Measurements from ENCODE around the gene TXNRD2. TPM values are rescaled to one million over a fixed set of nuclear protein-coding genes. Genes with fewer than 3 reads are reported as not detected.

Gene TXNRD2
- total RNA-seq, 2 donors from 2014 or later = 7.3 to 13.6 TPM

DNA sequence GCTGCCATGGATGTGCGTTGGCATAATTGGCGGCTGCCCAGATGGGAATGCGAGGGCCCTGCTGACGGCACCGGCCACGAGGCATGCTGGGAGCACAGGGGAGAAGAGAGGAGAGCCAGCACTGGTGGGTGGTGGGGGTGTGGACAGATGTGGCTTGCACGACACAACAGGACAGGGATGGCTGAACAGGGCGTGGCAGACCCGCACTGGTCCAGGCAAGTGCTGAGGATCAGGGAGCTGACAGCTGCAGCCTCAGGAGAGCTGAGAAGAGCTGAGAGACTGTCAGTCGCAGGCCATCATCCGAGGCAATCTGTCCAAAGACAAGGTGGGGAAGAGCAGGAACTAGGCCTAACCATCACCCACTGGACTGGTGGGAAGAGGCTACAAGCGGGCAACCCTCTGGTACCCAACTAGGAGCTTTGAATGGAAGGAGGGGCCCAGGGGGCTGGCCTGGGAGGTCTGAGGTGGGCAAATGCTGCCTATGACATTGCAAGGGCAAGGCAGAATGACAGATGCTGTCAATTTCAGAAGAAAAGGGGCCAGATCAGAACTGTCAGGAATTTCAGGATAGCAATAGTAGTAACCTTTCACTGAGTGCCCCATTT lies 89.3 kb downstream of the TXNRD2 start:
- Histone ChIP-seq H3K27me3 (ENCODE audit: control insufficient read depth, insufficient read depth, low read length, poor library complexity, severe bottlenecking) (no peaks in the 10 kb centered on the region), H3K4me3 (ENCODE audit: low read length) (peak overlapping the region; percentile 95), H3K4me1 (ENCODE audit: control insufficient read depth, insufficient read depth, low read length) (peaks cover 5% of the 10 kb centered on the region), H3K36me3 (ENCODE audit: control insufficient read depth, insufficient read depth, low read length) (peaks cover 28% of the 10 kb centered on the region), H3K9me3 (ENCODE audit: control insufficient read depth, low read length) (peaks cover 6% of the 10 kb centered on the region), H3K9ac (ENCODE audit: extremely low read depth, low read length, poor library complexity, severe bottlenecking) (no peak overlapping the region), H3K27ac (ENCODE audit: low read depth, low read length) (no peak overlapping the region)
- H3K27ac Mint-ChIP-seq = no peak overlapping the region
- H3K36me3 Mint-ChIP-seq (ENCODE audit: low read depth) = peaks cover 27% of the 10 kb centered on the region
- no peaks in the 10 kb centered on the region for H3K27me3 Mint-ChIP-seq (ENCODE audit: insufficient read depth)
- TF ChIP-seq, protein P1, sequence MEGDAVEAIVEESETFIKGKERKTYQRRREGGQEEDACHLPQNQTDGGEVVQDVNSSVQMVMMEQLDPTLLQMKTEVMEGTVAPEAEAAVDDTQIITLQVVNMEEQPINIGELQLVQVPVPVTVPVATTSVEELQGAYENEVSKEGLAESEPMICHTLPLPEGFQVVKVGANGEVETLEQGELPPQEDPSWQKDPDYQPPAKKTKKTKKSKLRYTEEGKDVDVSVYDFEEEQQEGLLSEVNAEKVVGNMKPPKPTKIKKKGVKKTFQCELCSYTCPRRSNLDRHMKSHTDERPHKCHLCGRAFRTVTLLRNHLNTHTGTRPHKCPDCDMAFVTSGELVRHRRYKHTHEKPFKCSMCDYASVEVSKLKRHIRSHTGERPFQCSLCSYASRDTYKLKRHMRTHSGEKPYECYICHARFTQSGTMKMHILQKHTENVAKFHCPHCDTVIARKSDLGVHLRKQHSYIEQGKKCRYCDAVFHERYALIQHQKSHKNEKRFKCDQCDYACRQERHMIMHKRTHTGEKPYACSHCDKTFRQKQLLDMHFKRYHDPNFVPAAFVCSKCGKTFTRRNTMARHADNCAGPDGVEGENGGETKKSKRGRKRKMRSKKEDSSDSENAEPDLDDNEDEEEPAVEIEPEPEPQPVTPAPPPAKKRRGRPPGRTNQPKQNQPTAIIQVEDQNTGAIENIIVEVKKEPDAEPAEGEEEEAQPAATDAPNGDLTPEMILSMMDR (conservative IDR thresholded peaks at IDR 0.05) = no peak
- peak; percentile 10 for DNase-seq
- H3K4me1 Mint-ChIP-seq = peaks cover 38% of the 10 kb centered on the region
- H3K4me3 Mint-ChIP-seq = peak overlapping the region; percentile 96
- H3K9me3 Mint-ChIP-seq = peaks cover 2% of the 10 kb centered on the region
- 91 to 94% methylated on average over 6 to 12 of the region's 12 CpGs for WGBS, 2 experiments (ENCODE audit: insufficient coverage in 1 of 2, insufficient read length in 1 of 2)

DNA sequence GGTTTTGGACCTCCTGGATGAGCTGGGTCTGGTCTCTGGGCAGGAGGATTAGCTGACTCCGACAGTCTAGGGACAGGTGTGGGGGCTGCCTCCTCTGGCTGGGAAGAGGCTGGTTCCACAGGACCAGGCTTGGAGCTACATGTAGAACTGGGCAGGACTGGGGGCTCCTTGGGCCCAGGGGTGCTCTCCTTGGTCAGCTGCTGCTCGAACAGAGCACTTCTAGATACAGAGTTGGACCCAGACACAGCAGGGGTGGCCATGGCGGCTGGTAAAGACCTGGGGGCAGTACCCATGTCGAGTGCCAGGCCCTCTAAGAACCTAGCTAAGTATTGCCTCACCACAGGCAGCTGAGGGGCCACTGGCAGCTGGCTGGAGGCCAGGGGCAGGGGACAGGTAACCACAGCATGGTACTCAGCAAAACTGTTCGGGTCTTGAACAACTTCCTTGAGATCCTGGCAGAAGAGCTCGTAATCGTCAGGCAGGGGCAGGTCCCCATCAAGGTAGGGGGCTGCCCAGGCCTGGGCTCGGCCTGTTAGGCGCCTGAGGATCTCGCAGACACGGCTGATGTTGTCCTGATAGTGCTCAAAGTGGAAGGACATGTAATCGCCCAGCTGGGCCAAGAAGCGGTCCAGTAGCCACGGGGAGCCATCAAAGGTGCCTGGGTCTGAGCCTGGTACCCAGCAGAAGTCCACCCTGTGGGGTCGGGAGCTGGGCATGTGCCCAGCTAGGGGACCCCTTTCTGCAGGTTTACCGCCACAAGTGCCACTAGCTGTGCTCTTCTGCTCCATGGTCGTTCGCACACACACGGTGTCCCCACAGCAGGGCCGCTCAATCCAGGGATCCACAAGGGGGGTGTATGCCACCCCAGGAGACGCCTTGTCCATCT lies 90.1 kb downstream of the TXNRD2 start:
- H3K27ac Mint-ChIP-seq = no peak overlapping the region
- DNase-seq = no peak
- WGBS, 2 experiments (ENCODE audit: insufficient coverage in 1 of 2, insufficient read length in 1 of 2) = 92 to 93% methylated on average over 12 to 21 of the region's 21 CpGs
- H3K27me3 ChIP-seq (ENCODE audit: control insufficient read depth, insufficient read depth, low read length, poor library complexity, severe bottlenecking) = no peaks in the 10 kb centered on the region
- H3K27ac ChIP-seq (ENCODE audit: low read depth, low read length) = no peak overlapping the region
- H3K4me1 ChIP-seq (ENCODE audit: control insufficient read depth, insufficient read depth, low read length) = peaks cover 5% of the 10 kb centered on the region
- H3K36me3 Mint-ChIP-seq (ENCODE audit: low read depth) = peaks cover 30% of the 10 kb centered on the region
- TF ChIP-seq, protein P1 (conservative IDR thresholded peaks at IDR 0.05) = no peak
- H3K9me3 ChIP-seq (ENCODE audit: control insufficient read depth, low read length) = peaks cover 10% of the 10 kb centered on the region
- H3K36me3 ChIP-seq (ENCODE audit: control insufficient read depth, insufficient read depth, low read length) = peaks cover 34% of the 10 kb centered on the region
- no peaks in the 10 kb centered on the region for H3K27me3 Mint-ChIP-seq (ENCODE audit: insufficient read depth)
- H3K4me3 Mint-ChIP-seq = no peak overlapping the region
- no peak overlapping the region for H3K4me3 ChIP-seq (ENCODE audit: low read length)
- H3K9me3 Mint-ChIP-seq = peaks cover 3% of the 10 kb centered on the region
- H3K9ac ChIP-seq (ENCODE audit: extremely low read depth, low read length, poor library complexity, severe bottlenecking) = no peak overlapping the region
- peaks cover 38% of the 10 kb centered on the region for H3K4me1 Mint-ChIP-seq

DNA sequence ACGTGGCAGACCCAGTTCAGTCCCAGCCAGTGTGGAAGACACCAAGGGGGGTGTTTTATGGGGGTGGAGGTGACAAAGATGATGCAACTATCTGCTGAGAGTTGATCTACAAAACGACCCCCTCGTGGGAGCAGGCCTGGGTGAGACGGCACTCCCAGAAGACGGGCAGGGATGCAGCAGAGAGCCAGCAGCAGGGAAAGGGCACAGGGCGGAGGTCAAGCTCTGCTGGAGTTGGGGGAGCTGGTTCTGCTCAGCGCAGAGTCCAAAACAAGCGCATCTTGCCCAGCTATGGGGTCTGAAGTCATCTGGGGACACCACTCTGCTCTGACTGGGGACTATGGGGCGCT lies 90.9 kb downstream of the TXNRD2 start:
- peaks cover 10% of the 10 kb centered on the region for H3K9me3 ChIP-seq (ENCODE audit: control insufficient read depth, low read length)
- no peak for DNase-seq
- no peaks in the 10 kb centered on the region for H3K27me3 Mint-ChIP-seq (ENCODE audit: insufficient read depth)
- H3K4me3 ChIP-seq (ENCODE audit: low read length) = no peak overlapping the region
- WGBS, 2 experiments (ENCODE audit: insufficient coverage in 1 of 2, insufficient read length in 1 of 2) = 87 to 92% methylated on average over 8 to 9 of the region's 9 CpGs
- peaks cover 34% of the 10 kb centered on the region for H3K36me3 ChIP-seq (ENCODE audit: control insufficient read depth, insufficient read depth, low read length)
- H3K4me3 Mint-ChIP-seq = no peak overlapping the region
- no peaks in the 10 kb centered on the region for H3K27me3 ChIP-seq (ENCODE audit: control insufficient read depth, insufficient read depth, low read length, poor library complexity, severe bottlenecking)
- TF ChIP-seq, protein P1 (conservative IDR thresholded peaks at IDR 0.05) = no peak
- peaks cover 33% of the 10 kb centered on the region for H3K4me1 Mint-ChIP-seq
- H3K4me1 ChIP-seq (ENCODE audit: control insufficient read depth, insufficient read depth, low read length) = peaks cover 5% of the 10 kb centered on the region
- H3K9me3 Mint-ChIP-seq = peaks cover 3% of the 10 kb centered on the region
- peaks cover 30% of the 10 kb centered on the region for H3K36me3 Mint-ChIP-seq (ENCODE audit: low read depth)
- peak overlapping the region; percentile 22 for H3K9ac ChIP-seq (ENCODE audit: extremely low read depth, low read length, poor library complexity, severe bottlenecking)
- H3K27ac Mint-ChIP-seq = peak overlapping the region; percentile 79
- H3K27ac ChIP-seq (ENCODE audit: low read depth, low read length) = no peak overlapping the region
